ENCODE data around the gene ASTN2. TPM values are rescaled to one million over a fixed set of nuclear protein-coding genes. Genes with fewer than 3 reads are reported as not detected.

ASTN2 gene
- total RNA-seq, 1 donor from 2014 or later = 7.3 TPM

- no peaks in the 10 kb centered on the region for H3K4me1 ChIP-seq (ENCODE audit: control insufficient read depth in 3 of 3, insufficient read depth in 3 of 3, low read length in 3 of 3)
- no peak overlapping the region for H3K27ac ChIP-seq (ENCODE audit: low read depth, low read length)
- no peak overlapping the region for H3K9ac ChIP-seq (ENCODE audit: low read depth in 1 of 3, low read length in 3 of 3)
- H3K27me3 ChIP-seq (ENCODE audit: control insufficient read depth in 3 of 3, insufficient read depth in 3 of 3, low read length in 3 of 3) = no peaks in the 10 kb centered on the region
- no peak overlapping the region for H3K4me3 ChIP-seq (ENCODE audit: low read length in 3 of 3)
- H3K36me3 ChIP-seq (ENCODE audit: control insufficient read depth in 3 of 3, insufficient read depth in 3 of 3, low read length in 3 of 3) = no peaks in the 10 kb centered on the region
- no peaks in the 10 kb centered on the region for H3K9me3 ChIP-seq (ENCODE audit: control insufficient read depth in 3 of 3, low read length in 3 of 3)
These were observed 37.8 kb downstream of the ASTN2 start for GRCh38 chr9:117377046-117377445.

- H3K36me3 ChIP-seq (ENCODE audit: control insufficient read depth in 3 of 3, insufficient read depth in 3 of 3, low read length in 3 of 3) = no peaks in the 10 kb centered on the region
- H3K4me1 ChIP-seq (ENCODE audit: control insufficient read depth in 3 of 3, insufficient read depth in 3 of 3, low read length in 3 of 3) = no peaks in the 10 kb centered on the region
- H3K9ac ChIP-seq (ENCODE audit: low read depth in 1 of 3, low read length in 3 of 3) = no peak overlapping the region
- H3K4me3 ChIP-seq (ENCODE audit: low read length in 3 of 3) = no peak overlapping the region
- H3K27me3 ChIP-seq (ENCODE audit: control insufficient read depth in 3 of 3, insufficient read depth in 3 of 3, low read length in 3 of 3) = no peaks in the 10 kb centered on the region
- no peaks in the 10 kb centered on the region for H3K9me3 ChIP-seq (ENCODE audit: control insufficient read depth in 3 of 3, low read length in 3 of 3)
- H3K27ac ChIP-seq (ENCODE audit: low read depth, low read length) = no peak overlapping the region
These were observed 38.9 kb downstream of the ASTN2 start for GRCh38 chr9:117375956-117376355.

GRCh38 chr9:117374076-117374725 is 40.7 kb downstream of the ASTN2 start:
- H3K9me3 ChIP-seq (ENCODE audit: control insufficient read depth in 3 of 3, low read length in 3 of 3) = no peaks in the 10 kb centered on the region
- no peaks in the 10 kb centered on the region for H3K27me3 ChIP-seq (ENCODE audit: control insufficient read depth in 3 of 3, insufficient read depth in 3 of 3, low read length in 3 of 3)
- no peak overlapping the region for H3K9ac ChIP-seq (ENCODE audit: low read depth in 1 of 3, low read length in 3 of 3)
- no peak overlapping the region for H3K4me3 ChIP-seq (ENCODE audit: low read length in 3 of 3)
- H3K4me1 ChIP-seq (ENCODE audit: control insufficient read depth in 3 of 3, insufficient read depth in 3 of 3, low read length in 3 of 3) = no peaks in the 10 kb centered on the region
- no peaks in the 10 kb centered on the region for H3K36me3 ChIP-seq (ENCODE audit: control insufficient read depth in 3 of 3, insufficient read depth in 3 of 3, low read length in 3 of 3)
- no peak overlapping the region for H3K27ac ChIP-seq (ENCODE audit: low read depth, low read length)

GRCh38 chr9:117368684-117369230 is 46.1 kb downstream of the ASTN2 start:
- Histone ChIP-seq H3K27me3 (ENCODE audit: control insufficient read depth in 3 of 3, insufficient read depth in 3 of 3, low read length in 3 of 3) (no peaks in the 10 kb centered on the region), H3K4me1 (ENCODE audit: control insufficient read depth in 3 of 3, insufficient read depth in 3 of 3, low read length in 3 of 3) (no peaks in the 10 kb centered on the region), H3K27ac (ENCODE audit: low read depth, low read length) (no peak overlapping the region), H3K9me3 (ENCODE audit: control insufficient read depth in 3 of 3, low read length in 3 of 3) (no peaks in the 10 kb centered on the region), H3K36me3 (ENCODE audit: control insufficient read depth in 3 of 3, insufficient read depth in 3 of 3, low read length in 3 of 3) (no peaks in the 10 kb centered on the region), H3K4me3 (ENCODE audit: low read length in 3 of 3) (no peak overlapping the region), H3K9ac (ENCODE audit: low read depth in 1 of 3, low read length in 3 of 3) (no peak overlapping the region)

GRCh38 chr9:117365438-117365837 is 49.4 kb downstream of the ASTN2 start:
- H3K4me3 ChIP-seq (ENCODE audit: low read length in 3 of 3) = no peak overlapping the region
- no peak overlapping the region for H3K27ac ChIP-seq (ENCODE audit: low read depth, low read length)
- H3K4me1 ChIP-seq (ENCODE audit: control insufficient read depth in 3 of 3, insufficient read depth in 3 of 3, low read length in 3 of 3) = peaks cover 0 to 2% (median 1%) of the 10 kb centered on the region in 3 donors
- no peaks in the 10 kb centered on the region for H3K27me3 ChIP-seq (ENCODE audit: control insufficient read depth in 3 of 3, insufficient read depth in 3 of 3, low read length in 3 of 3)
- no peak overlapping the region for H3K9ac ChIP-seq (ENCODE audit: low read depth in 1 of 3, low read length in 3 of 3)
- no peaks in the 10 kb centered on the region for H3K9me3 ChIP-seq (ENCODE audit: control insufficient read depth in 3 of 3, low read length in 3 of 3)
- no peaks in the 10 kb centered on the region for H3K36me3 ChIP-seq (ENCODE audit: control insufficient read depth in 3 of 3, insufficient read depth in 3 of 3, low read length in 3 of 3)

GRCh38 chr9:117363006-117363405 is 51.9 kb downstream of the ASTN2 start:
- Histone ChIP-seq H3K4me1 (ENCODE audit: control insufficient read depth in 3 of 3, insufficient read depth in 3 of 3, low read length in 3 of 3) (peaks cover 0 to 10% (median 6%) of the 10 kb centered on the region in 3 donors), H3K4me3 (ENCODE audit: low read length in 3 of 3) (no peak overlapping the region), H3K27me3 (ENCODE audit: control insufficient read depth in 3 of 3, insufficient read depth in 3 of 3, low read length in 3 of 3) (no peaks in the 10 kb centered on the region), H3K27ac (ENCODE audit: low read depth, low read length) (no peak overlapping the region), H3K36me3 (ENCODE audit: control insufficient read depth in 3 of 3, insufficient read depth in 3 of 3, low read length in 3 of 3) (no peaks in the 10 kb centered on the region), H3K9ac (ENCODE audit: low read depth in 1 of 3, low read length in 3 of 3) (no peak overlapping the region), H3K9me3 (ENCODE audit: control insufficient read depth in 3 of 3, low read length in 3 of 3) (no peaks in the 10 kb centered on the region)

GRCh38 chr9:117359910-117360309 is 54.9 kb downstream of the ASTN2 start:
- H3K27me3 ChIP-seq (ENCODE audit: control insufficient read depth in 3 of 3, insufficient read depth in 3 of 3, low read length in 3 of 3) = no peaks in the 10 kb centered on the region
- no peaks in the 10 kb centered on the region for H3K36me3 ChIP-seq (ENCODE audit: control insufficient read depth in 3 of 3, insufficient read depth in 3 of 3, low read length in 3 of 3)
- H3K4me3 ChIP-seq (ENCODE audit: low read length in 3 of 3) = no peak overlapping the region
- H3K4me1 ChIP-seq (ENCODE audit: control insufficient read depth in 3 of 3, insufficient read depth in 3 of 3, low read length in 3 of 3) = peaks cover 0 to 10% (median 6%) of the 10 kb centered on the region in 3 donors
- no peaks in the 10 kb centered on the region for H3K9me3 ChIP-seq (ENCODE audit: control insufficient read depth in 3 of 3, low read length in 3 of 3)
- H3K27ac ChIP-seq (ENCODE audit: low read depth, low read length) = peak overlapping the region; percentile 23
- no peak overlapping the region for H3K9ac ChIP-seq (ENCODE audit: low read depth in 1 of 3, low read length in 3 of 3)

- H3K9ac ChIP-seq (ENCODE audit: low read depth in 1 of 3, low read length in 3 of 3) = no peak overlapping the region
- no peaks in the 10 kb centered on the region for H3K27me3 ChIP-seq (ENCODE audit: control insufficient read depth in 3 of 3, insufficient read depth in 3 of 3, low read length in 3 of 3)
- no peak overlapping the region for H3K27ac ChIP-seq (ENCODE audit: low read depth, low read length)
- H3K9me3 ChIP-seq (ENCODE audit: control insufficient read depth in 3 of 3, low read length in 3 of 3) = no peaks in the 10 kb centered on the region
- H3K4me1 ChIP-seq (ENCODE audit: control insufficient read depth in 3 of 3, insufficient read depth in 3 of 3, low read length in 3 of 3) = peaks cover 0 to 10% (median 5%) of the 10 kb centered on the region in 3 donors
- no peaks in the 10 kb centered on the region for H3K36me3 ChIP-seq (ENCODE audit: control insufficient read depth in 3 of 3, insufficient read depth in 3 of 3, low read length in 3 of 3)
- no peak overlapping the region for H3K4me3 ChIP-seq (ENCODE audit: low read length in 3 of 3)
These were observed 59.3 kb downstream of the ASTN2 start for GRCh38 chr9:117355542-117355941.

- H3K4me1 ChIP-seq (ENCODE audit: control insufficient read depth in 3 of 3, insufficient read depth in 3 of 3, low read length in 3 of 3) = peaks cover 0 to 5% (median 2%) of the 10 kb centered on the region in 3 donors
- H3K27ac ChIP-seq (ENCODE audit: low read depth, low read length) = no peak overlapping the region
- no peaks in the 10 kb centered on the region for H3K36me3 ChIP-seq (ENCODE audit: control insufficient read depth in 3 of 3, insufficient read depth in 3 of 3, low read length in 3 of 3)
- no peaks in the 10 kb centered on the region for H3K27me3 ChIP-seq (ENCODE audit: control insufficient read depth in 3 of 3, insufficient read depth in 3 of 3, low read length in 3 of 3)
- no peaks in the 10 kb centered on the region for H3K9me3 ChIP-seq (ENCODE audit: control insufficient read depth in 3 of 3, low read length in 3 of 3)
- no peak overlapping the region for H3K9ac ChIP-seq (ENCODE audit: low read depth in 1 of 3, low read length in 3 of 3)
- H3K4me3 ChIP-seq (ENCODE audit: low read length in 3 of 3) = no peak overlapping the region
These were observed 59.9 kb downstream of the ASTN2 start for GRCh38 chr9:117354997-117355396.

- Histone ChIP-seq H3K4me3 (ENCODE audit: low read length in 3 of 3) (no peak overlapping the region), H3K9me3 (ENCODE audit: control insufficient read depth in 3 of 3, low read length in 3 of 3) (no peaks in the 10 kb centered on the region), H3K9ac (ENCODE audit: low read depth in 1 of 3, low read length in 3 of 3) (no peak overlapping the region), H3K4me1 (ENCODE audit: control insufficient read depth in 3 of 3, insufficient read depth in 3 of 3, low read length in 3 of 3) (peaks cover 0 to 3% (median 0%) of the 10 kb centered on the region in 3 donors), H3K27ac (ENCODE audit: low read depth, low read length) (no peak overlapping the region), H3K27me3 (ENCODE audit: control insufficient read depth in 3 of 3, insufficient read depth in 3 of 3, low read length in 3 of 3) (no peaks in the 10 kb centered on the region), H3K36me3 (ENCODE audit: control insufficient read depth in 3 of 3, insufficient read depth in 3 of 3, low read length in 3 of 3) (no peaks in the 10 kb centered on the region)
These were observed 60.5 kb downstream of the ASTN2 start for GRCh38 chr9:117354244-117354847.

Data from skeletal muscle tissue (tissue), 4 donors.